ENCODE results near the gene LRRC26.

The LRRC26 gene

DNA sequence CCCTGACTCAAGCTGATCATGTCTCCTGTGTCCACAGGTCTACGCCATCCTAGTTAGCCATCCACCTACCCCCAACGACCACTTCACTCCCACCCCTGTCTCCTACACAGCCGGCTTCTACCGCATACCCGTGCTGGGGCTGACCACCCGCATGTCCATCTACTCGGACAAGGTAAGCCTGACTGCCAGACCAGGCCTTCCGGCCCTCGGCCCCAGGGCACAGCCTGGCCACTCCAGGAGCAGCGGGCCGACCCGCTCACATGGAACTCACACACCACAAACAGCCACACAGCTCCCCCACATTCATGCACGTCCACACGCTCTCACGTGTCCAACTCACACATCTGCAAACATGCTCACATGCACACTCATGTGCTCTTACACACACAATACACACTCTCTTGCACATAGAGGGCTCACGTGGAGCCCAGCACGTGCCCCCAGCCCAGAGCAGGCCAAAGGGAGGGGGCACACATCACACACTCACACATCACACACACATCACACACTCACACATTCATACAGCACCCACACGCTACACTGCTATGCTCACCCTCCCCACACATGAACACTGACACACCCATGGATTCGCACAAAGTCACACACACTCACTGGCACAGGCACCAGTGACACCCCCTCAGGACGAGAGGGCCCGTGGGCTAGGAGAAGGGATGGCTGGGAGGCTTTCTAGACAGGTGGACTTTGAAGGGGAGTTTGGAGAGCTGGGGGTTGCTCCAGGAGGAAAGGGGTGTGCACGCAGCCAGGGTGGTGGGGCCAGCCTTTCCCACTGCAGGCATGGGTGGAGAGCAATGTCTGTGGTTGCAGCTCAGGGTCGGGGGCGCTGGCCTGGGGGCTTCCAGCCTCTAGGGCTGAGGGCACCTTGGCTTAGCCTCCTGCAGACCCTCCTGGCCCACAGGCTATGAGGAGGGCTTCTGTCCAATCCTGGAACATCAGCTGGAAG, 27.6 kb downstream of the LRRC26 start:
- ChIA-PET CTCF (no interaction called here), POLR2A (interaction anchor here (5.4 kb wide), 1 partner anchor 12 kb away, joined by 37 read pairs; no protein-coding TSS in a partner anchor)
- DNase-seq (ENCODE audit: extremely low spot score), result no peak
- no peak for TF ChIP-seq LEF1 (IDR thresholded peaks at IDR 0.05; ENCODE audit: borderline replicate concordance)
- TF ChIP-seq CTBP1 (IDR thresholded peaks at IDR 0.05; ENCODE audit: borderline replicate concordance), result no peak
- TF ChIP-seq TARDBP (IDR thresholded peaks at IDR 0.05), result no peak
- no peak for TF ChIP-seq NFRKB (IDR thresholded peaks at IDR 0.05)
- no peak for TF ChIP-seq SUZ12 (IDR thresholded peaks at IDR 0.05)
- no peak for TF ChIP-seq HDGF (IDR thresholded peaks at IDR 0.05; ENCODE audit: borderline replicate concordance)
- no peak for TF ChIP-seq PKNOX1 (IDR thresholded peaks at IDR 0.05)
- TF ChIP-seq ARNT (IDR thresholded peaks at IDR 0.05), result no peak
- TF ChIP-seq FOXA1 (IDR thresholded peaks at IDR 0.05), result no peak
- TF ChIP-seq FOXM1 (IDR thresholded peaks at IDR 0.05; ENCODE audit: borderline replicate concordance), result no peak
- no peak for TF ChIP-seq ZNF384 (IDR thresholded peaks at IDR 0.05)
- no peak for TF ChIP-seq BHLHE40 (IDR thresholded peaks at IDR 0.05; ENCODE audit: borderline replicate concordance)
- no peak for TF ChIP-seq ELF4 (IDR thresholded peaks at IDR 0.05)

- no peak for DNase-seq (ENCODE audit: extremely low spot score)
- no peak for TF ChIP-seq FOXK2 (IDR thresholded peaks at IDR 0.05)
- no peak for TF ChIP-seq HDGF (IDR thresholded peaks at IDR 0.05; ENCODE audit: borderline replicate concordance)
- no peak for TF ChIP-seq ZNF384 (IDR thresholded peaks at IDR 0.05)
- TF ChIP-seq NFRKB (IDR thresholded peaks at IDR 0.05), result no peak
- no peak for TF ChIP-seq ARNT (IDR thresholded peaks at IDR 0.05)
- TF ChIP-seq SP1 (IDR thresholded peaks at IDR 0.05), result no peak
- TF ChIP-seq FOXM1 (IDR thresholded peaks at IDR 0.05; ENCODE audit: borderline replicate concordance), result no peak
- TF ChIP-seq CTBP1 (IDR thresholded peaks at IDR 0.05; ENCODE audit: borderline replicate concordance), result no peak
- no peak for TF ChIP-seq PKNOX1 (IDR thresholded peaks at IDR 0.05)
- TF ChIP-seq BHLHE40 (IDR thresholded peaks at IDR 0.05; ENCODE audit: borderline replicate concordance), result no peak
- no peak for TF ChIP-seq L3MBTL2 (conservative IDR thresholded peaks at IDR 0.05)
- TF ChIP-seq ELF4 (IDR thresholded peaks at IDR 0.05), result no peak
- ChIA-PET CTCF (no interaction called here), POLR2A (interaction anchor here (5.4 kb wide), 1 partner anchor 11 kb away, joined by 37 read pairs; no protein-coding TSS in a partner anchor)
Measured at GRCh38 chr9:137141050-137141810, 28.6 kb downstream of the LRRC26 start.

DNA sequence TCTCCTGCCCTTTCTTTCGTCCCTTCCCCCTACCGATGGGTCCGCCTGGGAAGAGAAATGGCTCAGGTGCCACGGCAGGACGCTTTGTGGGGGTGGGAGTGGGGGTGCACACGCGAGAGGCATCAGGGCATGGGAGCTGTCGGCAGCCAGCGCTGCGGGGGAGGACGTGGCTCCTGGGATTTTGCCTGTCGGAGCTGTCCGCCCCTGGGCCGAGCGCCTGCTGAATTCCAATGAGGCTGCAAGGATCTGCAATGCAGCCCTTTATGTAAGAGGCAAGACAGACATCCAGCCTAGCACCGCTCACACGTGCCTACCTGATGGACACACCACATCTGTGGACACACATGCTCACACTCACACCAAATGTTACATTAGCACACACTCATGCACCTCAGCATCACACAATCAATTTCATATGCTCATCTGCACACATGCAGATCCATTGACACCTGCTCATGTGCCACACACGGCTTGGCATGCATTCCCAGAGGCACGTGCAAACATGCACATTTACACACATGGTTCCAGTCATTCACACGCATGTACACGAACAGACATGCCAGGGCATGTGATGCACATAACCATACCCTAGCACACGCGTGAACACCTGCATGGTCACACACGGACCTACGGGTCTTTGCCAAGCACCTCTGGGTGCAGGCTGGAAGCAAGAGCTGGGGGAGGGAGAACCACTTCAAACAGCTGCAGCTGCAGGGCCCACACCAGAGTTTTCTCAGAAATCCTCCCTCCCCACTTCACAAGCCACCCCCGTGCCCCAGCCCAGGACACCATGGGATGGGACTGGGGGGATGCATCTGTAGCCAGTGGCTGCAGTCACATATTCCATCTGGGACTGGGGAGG, 29.5 kb downstream of the LRRC26 start:
- DNase-seq (ENCODE audit: extremely low spot score), result no peak
- ChIA-PET CTCF (no interaction called here), POLR2A (interaction anchor here (1.2 to 5.4 kb wide), 2 partner anchors 10 to 13 kb away, joined by 4 to 37 read pairs; no protein-coding TSS in a partner anchor)
- no peak for TF ChIP-seq BHLHE40 (IDR thresholded peaks at IDR 0.05; ENCODE audit: borderline replicate concordance)
- no peak for TF ChIP-seq FOXA1 (IDR thresholded peaks at IDR 0.05)
- TF ChIP-seq SUZ12 (IDR thresholded peaks at IDR 0.05), result no peak
- no peak for TF ChIP-seq FOXM1 (IDR thresholded peaks at IDR 0.05; ENCODE audit: borderline replicate concordance)
- TF ChIP-seq FOXK2 (IDR thresholded peaks at IDR 0.05), result no peak
- TF ChIP-seq LEF1 (IDR thresholded peaks at IDR 0.05; ENCODE audit: borderline replicate concordance), result no peak
- no peak for TF ChIP-seq HDGF (IDR thresholded peaks at IDR 0.05; ENCODE audit: borderline replicate concordance)
- TF ChIP-seq ELF4 (IDR thresholded peaks at IDR 0.05), result no peak
- no peak for TF ChIP-seq NFRKB (IDR thresholded peaks at IDR 0.05)
- no peak for TF ChIP-seq ARNT (IDR thresholded peaks at IDR 0.05)
- no peak for TF ChIP-seq TARDBP (IDR thresholded peaks at IDR 0.05)
- TF ChIP-seq ZNF384 (IDR thresholded peaks at IDR 0.05), result no peak
- TF ChIP-seq CTBP1 (IDR thresholded peaks at IDR 0.05; ENCODE audit: borderline replicate concordance), result no peak
- TF ChIP-seq L3MBTL2 (conservative IDR thresholded peaks at IDR 0.05), result no peak
- TF ChIP-seq SP1 (IDR thresholded peaks at IDR 0.05), result no peak
- no peak for TF ChIP-seq PKNOX1 (IDR thresholded peaks at IDR 0.05)

GRCh38 chr9:137139468-137140150, 30.2 kb downstream of the LRRC26 start:
- TF ChIP-seq ELF4 (IDR thresholded peaks at IDR 0.05) (no peak), PKNOX1 (IDR thresholded peaks at IDR 0.05) (no peak), NFRKB (IDR thresholded peaks at IDR 0.05) (no peak), HDGF (IDR thresholded peaks at IDR 0.05; ENCODE audit: borderline replicate concordance) (no peak), SP1 (IDR thresholded peaks at IDR 0.05) (no peak), TARDBP (IDR thresholded peaks at IDR 0.05) (no peak), ARNT (IDR thresholded peaks at IDR 0.05) (no peak), FOXK2 (IDR thresholded peaks at IDR 0.05) (no peak)
- DNase-seq (ENCODE audit: extremely low spot score), result no peak
- ChIA-PET POLR2A (interaction anchor here (1.2 to 5.4 kb wide), 2 partner anchors 9 to 12 kb away, joined by 4 to 37 read pairs; no protein-coding TSS in a partner anchor), CTCF (no interaction called here)
